NAMALWA (cell line): ENCODE results near the gene PSMD5.

ENCODE experiments used
- DNase-seq: peaks from one replicate; pipeline ENCODE4 v3.0.0-alpha.2; 2015; ENCODE audit warnings: low spot score

PSMD5 gene

GRCh38 chr9:120842685-120843485 is at the start of gene PSMD5:
PSMD5 (minus strand) TSS chr9:120842922; CDS start chr9:120842909, 13 bp downstream.
- DNase-seq, result peak; percentile 99

- no peak for DNase-seq
These were observed 49.4 kb upstream of the PSMD5 start for GRCh38 chr9:120891884-120892747.

- no peak for DNase-seq
These were observed 48.6 kb upstream of the PSMD5 start for GRCh38 chr9:120891245-120891883.

GRCh38 chr9:120890320-120891244 is 47.9 kb upstream of the PSMD5 start:
- no peak for DNase-seq

GRCh38 chr9:120889606-120890271 is 47.0 kb upstream of the PSMD5 start:
- no peak for DNase-seq

- no peak for DNase-seq
These were observed 45.9 kb upstream of the PSMD5 start for GRCh38 chr9:120888626-120889025.

- DNase-seq, result no peak
These were observed 43.8 kb upstream of the PSMD5 start for GRCh38 chr9:120886490-120886967.

GRCh38 chr9:120885958-120886357 is 43.2 kb upstream of the PSMD5 start:
- DNase-seq, result no peak

GRCh38 chr9:120885457-120885856 is 42.7 kb upstream of the PSMD5 start:
- DNase-seq, result no peak

GRCh38 chr9:120883608-120883996 is 40.9 kb upstream of the PSMD5 start:
- DNase-seq, result no peak

GRCh38 chr9:120882935-120883607 is 40.3 kb upstream of the PSMD5 start:
- DNase-seq, result no peak

GRCh38 chr9:120879446-120879845 is 36.7 kb upstream of the PSMD5 start:
- DNase-seq, result no peak

- no peak for DNase-seq
These were observed 35.7 kb upstream of the PSMD5 start for GRCh38 chr9:120878188-120879130.

- DNase-seq, result peak; percentile 76
These were observed 34.7 kb upstream of the PSMD5 start for GRCh38 chr9:120877276-120878034.

GRCh38 chr9:120876842-120877240 is 34.1 kb upstream of the PSMD5 start, which contains the start of gene PHF19:
PHF19 (minus strand) TSS chr9:120877188; CDS start chr9:120874741, 2,447 bp downstream.
- peak; percentile 57 for DNase-seq

- peak; percentile 84 for DNase-seq
These were observed 33.5 kb upstream of the PSMD5 start for GRCh38 chr9:120875954-120876841.

GRCh38 chr9:120875643-120875953 is 32.9 kb upstream of the PSMD5 start:
- DNase-seq, result no peak
